Cardiac fibroblast (primary cell): ENCODE data around the gene TMEM87A.
"Not testable (repeated sequence)": the region's sequence is repeated elsewhere in the genome, so short reads cannot be mapped to it uniquely, and the experiment has no call there.

Experiments used
- DNase-seq, 2 donors: peaks; one replicate each; pipeline versions ENCODE4 v3.0.0 to v3.0.0-alpha.2; 2010; ENCODE audit warnings: low read depth in 2 of 2
- H3K4me3 ChIP-seq, 2 donors: replicated peaks in 1 of 2; 1 replicate in 1 of 2; 2 replicates in 1 of 2; pipeline ENCODE4 v1.5.1; 2011; ENCODE audit warnings: low read depth in 2 of 2, low read length in 2 of 2, mild to moderate bottlenecking in 2 of 2, moderate library complexity in 1 of 2
- CTCF ChIP-seq: IDR thresholded peaks from one replicate; pipeline ENCODE4 v1.5.1; 2011; ENCODE audit warnings: low read depth, mild to moderate bottlenecking, low read length, inconsistent platforms

Gene TMEM87A

GRCh38 chr15:42272939-42273899 lies at the start of gene TMEM87A, which contains the start of gene GANC:
TMEM87A (minus strand) TSS chr15:42273433; CDS start chr15:42273398, 35 bp downstream.
GANC (plus strand) TSS chr15:42273201; CDS start chr15:42274482, 1,281 bp downstream.
- H3K4me3 ChIP-seq, result peak within 1 kb of the TSS; percentile 84 to 96
- DNase-seq, result peak; percentile 99
- TF ChIP-seq CTCF, result no peak

- TF ChIP-seq CTCF, result no peak
- H3K4me3 ChIP-seq, result no peak overlapping the region
- no peak for DNase-seq
Observed at GRCh38 chr15:42319206-42319605, 46.0 kb upstream of the TMEM87A start.

- not testable (repeated sequence) for DNase-seq
Observed at GRCh38 chr15:42316282-42316805, 43.1 kb upstream of the TMEM87A start.

GRCh38 chr15:42315521-42315920 lies 42.3 kb upstream of the TMEM87A start:
- DNase-seq, result peak in 1 of 2 donors; percentile 18
- TF ChIP-seq CTCF, result no peak

More at GRCh38 chr15:42316282-42316805, 43.1 kb upstream of the TMEM87A start:
- not testable (repeated sequence) for H3K4me3 ChIP-seq

GRCh38 chr15:42314818-42315217 lies 41.6 kb upstream of the TMEM87A start:
- TF ChIP-seq CTCF, result no peak
- no peak overlapping the region for H3K4me3 ChIP-seq
- no peak for DNase-seq

More at GRCh38 chr15:42315521-42315920, 42.3 kb upstream of the TMEM87A start:
- H3K4me3 ChIP-seq, result no peak overlapping the region

GRCh38 chr15:42313463-42313862 lies 40.2 kb upstream of the TMEM87A start:
- no peak for TF ChIP-seq CTCF
- no peak for DNase-seq
- H3K4me3 ChIP-seq, result no peak overlapping the region

- H3K4me3 ChIP-seq, result no peak overlapping the region
- DNase-seq, result no peak
- TF ChIP-seq CTCF, result no peak
Observed at GRCh38 chr15:42306681-42307080, 33.4 kb upstream of the TMEM87A start.

- not testable (repeated sequence) for DNase-seq, H3K4me3 ChIP-seq
Observed at GRCh38 chr15:42301004-42301403, 27.8 kb upstream of the TMEM87A start.
